Head of caudate nucleus (tissue), 42 donors: ENCODE results near the gene UBE2F.

Experiments
- DNase-seq, 42 donors: peaks; one replicate each; pipeline versions ENCODE4 v3.0.0 to v3.0.0-alpha.2; 2020 to 2021; ENCODE audit warnings: mixed read lengths in 7 of 42
- intact Hi-C: fragments of 100-400 bp; cut with DNase I; formaldehyde crosslinking; loops from one replicate; pipeline ENCODE4 v1.15.0; 2022

The UBE2F gene

GRCh38 chr2:238082827-238083226 is 116.0 kb downstream of the UBE2F start:
- peak in 1 of 42 donors; percentile 6 for DNase-seq
- intact Hi-C loops = no loop called here

- peak in 2 of 42 donors; percentile 2 to 14 for DNase-seq
- intact Hi-C loops = no loop called here
Observed at GRCh38 chr2:238083919-238084318, 117.1 kb downstream of the UBE2F start.

- peak in 3 of 42 donors; percentile 2 to 26 (median 12) for DNase-seq
- intact Hi-C loops = no loop called here
Observed at GRCh38 chr2:238084761-238085160, 117.9 kb downstream of the UBE2F start.

- no peak for DNase-seq
- intact Hi-C loops = no loop called here
Observed at GRCh38 chr2:238085899-238086298, 119.1 kb downstream of the UBE2F start.

- intact Hi-C loops = no loop called here
- peak in 2 of 42 donors; percentile 0 to 8 for DNase-seq
Observed at GRCh38 chr2:238087211-238087610, 120.4 kb downstream of the UBE2F start.

- peak in 4 of 42 donors; percentile 0 to 13 (median 6) for DNase-seq
- intact Hi-C loops = no loop called here
Observed at GRCh38 chr2:238090887-238091286, 124.1 kb downstream of the UBE2F start.

GRCh38 chr2:238091436-238092060 is 124.7 kb downstream of the UBE2F start:
- intact Hi-C loops = no loop called here

More at GRCh38 chr2:238091436-238092060, 124.7 kb downstream of the UBE2F start:
- peak in 7 of 42 donors; percentile 2 to 31 (median 12) for DNase-seq
